Peyer's patch (tissue), 4 donors: Measurements from ENCODE around the gene PHEX.

Source experiments
- POLR2A ChIP-seq, 2 donors: fragments of 450-650 bp; IDR thresholded peaks; one replicate each; pipeline ENCODE4 v1.5.1; 2017; ENCODE audit warnings: antibody characterized with exemption in 2 of 2, mild to moderate bottlenecking in 2 of 2, moderate library complexity in 2 of 2
- TF ChIP-seq, protein P1 (sequence below), 6 experiments: fragments of 450-650 bp in 4 of 6; fragments of 200-600 bp in 2 of 6; sonication (generic) in 1 of 6; IDR thresholded peaks; one replicate each; pipeline ENCODE4 v1.5.1; 2017 to 2019; ENCODE audit warnings: antibody characterized with exemption in 6 of 6, mild to moderate bottlenecking in 3 of 6, moderate library complexity in 1 of 6

DNA sequence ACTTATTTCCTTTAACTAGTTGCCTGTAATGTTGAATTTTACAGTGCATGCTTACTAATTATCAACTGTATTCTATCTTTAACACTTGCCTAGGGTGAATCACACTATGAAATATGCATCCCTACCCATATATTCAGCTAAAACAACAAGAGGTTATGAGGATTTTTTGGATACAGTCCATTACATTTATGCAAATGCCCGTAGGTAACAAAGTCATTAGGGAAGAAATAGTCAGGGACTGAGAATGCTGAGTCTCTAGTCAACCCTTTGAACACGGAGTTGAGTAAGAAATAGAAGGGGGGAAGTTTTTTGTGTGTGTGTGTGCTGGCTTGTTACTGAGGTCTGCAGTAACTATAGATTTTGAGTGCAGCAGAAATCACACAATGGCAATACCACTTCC is 214.5 kb downstream of the PHEX start:
- TF ChIP-seq, protein P1, sequence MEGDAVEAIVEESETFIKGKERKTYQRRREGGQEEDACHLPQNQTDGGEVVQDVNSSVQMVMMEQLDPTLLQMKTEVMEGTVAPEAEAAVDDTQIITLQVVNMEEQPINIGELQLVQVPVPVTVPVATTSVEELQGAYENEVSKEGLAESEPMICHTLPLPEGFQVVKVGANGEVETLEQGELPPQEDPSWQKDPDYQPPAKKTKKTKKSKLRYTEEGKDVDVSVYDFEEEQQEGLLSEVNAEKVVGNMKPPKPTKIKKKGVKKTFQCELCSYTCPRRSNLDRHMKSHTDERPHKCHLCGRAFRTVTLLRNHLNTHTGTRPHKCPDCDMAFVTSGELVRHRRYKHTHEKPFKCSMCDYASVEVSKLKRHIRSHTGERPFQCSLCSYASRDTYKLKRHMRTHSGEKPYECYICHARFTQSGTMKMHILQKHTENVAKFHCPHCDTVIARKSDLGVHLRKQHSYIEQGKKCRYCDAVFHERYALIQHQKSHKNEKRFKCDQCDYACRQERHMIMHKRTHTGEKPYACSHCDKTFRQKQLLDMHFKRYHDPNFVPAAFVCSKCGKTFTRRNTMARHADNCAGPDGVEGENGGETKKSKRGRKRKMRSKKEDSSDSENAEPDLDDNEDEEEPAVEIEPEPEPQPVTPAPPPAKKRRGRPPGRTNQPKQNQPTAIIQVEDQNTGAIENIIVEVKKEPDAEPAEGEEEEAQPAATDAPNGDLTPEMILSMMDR (IDR thresholded peaks at IDR 0.05), result no peak
- no peak for TF ChIP-seq POLR2A (IDR thresholded peaks at IDR 0.05)
